Measurements from ENCODE around the gene CELF1. TPM values are rescaled to one million over a fixed set of nuclear protein-coding genes. Genes with fewer than 3 reads are reported as not detected.

Gene CELF1
- 41.9 to 48.7 TPM (median 45.3 TPM) in 5 replicates for total RNA-seq (2022; extraction: Qiagen RNA extraction)

DNA sequence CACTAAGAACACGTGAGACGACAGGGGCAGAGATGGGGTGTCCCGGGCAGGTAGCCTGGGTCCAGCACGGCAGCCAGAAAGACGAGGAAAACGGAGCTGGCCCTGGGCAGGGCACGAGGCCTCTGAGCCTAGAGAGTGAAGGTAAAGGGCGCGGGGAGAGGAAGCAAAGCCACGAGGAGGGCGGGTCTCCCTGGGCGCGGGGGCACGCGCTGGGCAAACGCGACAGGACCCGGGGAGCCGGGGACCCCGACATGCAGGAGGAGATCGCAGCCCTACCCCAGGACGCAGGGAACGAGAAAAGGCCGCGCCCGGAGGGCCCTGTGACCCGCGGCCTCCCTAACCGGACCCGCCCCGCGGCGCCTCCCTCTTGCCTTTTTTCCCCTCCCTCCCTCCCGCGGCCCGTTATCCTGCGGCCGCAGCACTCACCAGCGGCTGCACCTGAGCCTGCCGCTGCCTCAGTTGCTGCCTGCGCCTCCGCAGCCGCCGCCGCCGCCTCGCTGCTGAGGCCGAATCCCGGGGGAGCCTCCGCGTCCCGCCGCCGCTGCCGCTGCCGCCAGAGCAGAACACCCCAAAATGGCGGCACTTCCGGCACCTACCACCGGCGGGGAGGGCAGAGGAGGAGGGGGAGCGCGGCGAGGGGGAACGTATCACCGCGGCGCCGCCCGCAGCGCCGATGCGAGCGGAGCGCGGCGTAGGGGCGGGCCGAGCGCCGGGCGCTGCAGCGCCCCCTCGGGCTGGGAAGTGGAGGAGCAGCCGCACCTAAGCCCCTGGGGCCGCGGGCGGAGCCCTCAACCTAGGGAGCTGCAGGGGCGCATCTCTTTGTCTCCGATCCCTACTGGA lies at the start of gene CELF1:
Gene CELF1, minus strand, starts transcription at position 567 of the 840 bp plus-strand sequence. CDS start 53,609 bp downstream, outside the sequence.

DNA sequence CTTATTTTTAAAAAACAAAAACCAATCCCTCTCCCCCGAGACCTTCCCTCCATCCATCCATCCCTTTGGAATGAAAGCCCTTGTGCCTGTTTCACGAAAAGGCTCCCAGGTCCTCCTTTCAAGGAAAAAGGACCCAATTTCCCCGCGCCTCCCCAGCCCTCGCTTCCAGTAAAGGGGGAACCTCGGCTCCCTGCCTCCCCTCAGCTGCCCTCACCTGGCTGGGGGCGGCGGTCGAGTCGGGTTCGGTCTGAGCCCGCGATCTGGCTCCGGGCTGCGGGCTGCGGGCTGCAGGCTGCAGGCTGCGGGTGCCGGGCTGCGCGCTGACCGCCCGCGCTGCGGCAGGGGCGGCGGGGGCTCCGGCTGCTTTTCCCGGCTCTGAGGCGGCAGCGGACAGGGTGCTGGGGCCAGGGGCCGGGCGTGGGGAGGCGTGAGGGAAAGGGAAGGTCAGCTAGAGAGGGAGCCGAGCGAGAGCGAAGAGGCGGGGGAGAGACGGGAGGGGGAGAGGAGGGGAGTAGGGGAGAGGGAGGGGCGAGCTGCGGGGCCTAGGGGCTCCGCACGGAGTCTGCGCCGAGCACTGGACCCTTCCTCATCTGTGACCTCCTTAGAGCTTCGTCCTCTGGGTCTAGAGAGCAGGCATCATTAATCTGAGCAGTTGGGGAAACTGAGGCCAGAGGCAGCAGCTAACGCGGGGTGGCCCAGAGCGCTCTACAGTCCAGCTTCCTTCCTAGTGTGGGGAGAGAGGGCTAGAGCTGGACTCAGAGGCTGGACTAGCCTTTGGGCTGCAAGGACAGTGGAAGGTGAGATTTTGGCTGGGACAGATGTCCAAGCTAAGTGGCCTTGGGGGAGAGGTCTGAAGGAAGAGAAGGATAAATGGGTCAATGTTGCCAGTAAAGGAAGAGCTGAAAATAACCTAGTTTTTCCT lies 41.3 kb upstream of the CELF1 start, which contains the start of gene C1QTNF4:
Gene C1QTNF4, minus strand, starts transcription at position 478 of the 922 bp plus-strand sequence. CDS start 3,601 bp downstream, outside the sequence.

DNA sequence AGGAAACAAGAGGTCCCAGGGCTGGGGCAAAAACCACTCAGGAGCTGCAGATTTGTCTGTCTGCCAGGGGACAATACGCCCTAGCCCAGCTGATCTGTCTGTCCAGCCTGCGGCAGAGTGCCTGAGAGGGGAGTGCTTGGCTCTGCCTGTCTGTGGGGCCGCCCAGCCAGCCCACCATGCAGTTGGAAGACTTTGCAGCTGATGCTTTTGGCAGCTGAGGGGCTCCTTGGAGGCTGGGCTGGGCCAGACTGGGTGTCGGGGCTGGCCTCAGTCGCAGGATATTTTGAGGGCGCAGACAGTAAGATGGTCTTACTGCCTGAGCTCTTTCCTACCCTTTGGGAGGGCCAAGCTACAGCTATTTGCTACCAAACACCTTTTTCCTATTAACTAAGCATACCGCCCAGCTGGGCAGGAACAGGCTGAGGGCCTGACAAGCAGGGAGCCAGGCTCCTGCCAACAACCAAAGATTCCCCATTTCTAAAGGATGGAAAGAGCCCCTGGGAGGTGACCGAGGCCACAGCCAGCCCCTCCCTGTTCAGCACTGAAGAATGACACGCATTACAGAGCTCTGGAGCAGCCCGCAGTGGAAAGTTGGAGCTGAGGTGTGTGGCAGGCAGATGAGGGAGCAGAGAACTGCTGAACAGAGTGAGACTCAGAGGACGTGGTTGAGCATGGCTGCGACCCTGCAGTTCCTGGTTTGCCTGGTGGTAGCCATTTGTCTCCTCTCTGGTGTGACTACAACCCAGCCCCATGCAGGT lies 33.3 kb upstream of the CELF1 start, which contains the start of gene FAM180B:
Gene FAM180B, plus strand, starts transcription at position 581 of the 758 bp plus-strand sequence. Its CDS starts 91 bp downstream, at position 672.

GRCh38 chr11:47578524-47579494 lies 25.9 kb upstream of the CELF1 start, which contains the start of the genes KBTBD4 and NDUFS3:
KBTBD4 (minus strand) TSS chr11:47578970; CDS start chr11:47578951, 19 bp downstream.
NDUFS3 (plus strand) TSS chr11:47579074; CDS start chr11:47579092, 18 bp downstream.

DNA sequence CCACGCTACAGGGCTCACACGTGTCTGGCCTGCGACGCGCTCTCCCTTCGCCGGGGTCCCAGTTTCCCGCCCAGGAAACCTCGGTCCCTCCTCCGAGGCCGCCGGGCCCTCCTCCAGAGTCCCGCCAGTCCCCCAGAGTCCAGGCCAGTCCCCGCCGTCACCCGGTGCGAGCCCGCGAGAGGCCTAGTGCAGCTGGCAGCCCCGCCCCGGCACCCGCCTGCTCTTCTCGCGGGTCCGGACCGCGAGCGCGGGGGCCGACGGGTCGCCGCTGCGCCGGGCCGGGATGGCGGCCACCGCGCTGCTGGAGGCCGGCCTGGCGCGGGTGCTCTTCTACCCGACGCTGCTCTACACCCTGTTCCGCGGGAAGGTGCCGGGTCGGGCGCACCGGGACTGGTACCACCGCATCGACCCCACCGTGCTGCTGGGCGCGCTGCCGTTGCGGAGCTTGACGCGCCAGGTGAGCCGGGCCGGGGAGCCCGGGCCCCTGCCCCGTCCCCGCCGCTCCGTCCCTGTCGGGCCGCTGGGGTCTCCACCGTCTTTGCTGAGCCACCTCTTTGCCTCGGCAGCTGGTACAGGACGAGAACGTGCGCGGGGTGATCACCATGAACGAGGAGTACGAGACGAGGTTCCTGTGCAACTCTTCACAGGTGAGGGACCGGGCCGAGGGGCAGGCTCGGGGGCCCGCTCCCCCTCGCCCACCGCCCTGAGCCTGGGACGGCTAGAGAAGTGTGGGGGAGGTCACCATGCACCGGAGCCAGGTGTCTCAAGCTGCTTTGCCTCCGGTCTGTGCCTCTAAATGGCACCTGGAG lies 12.6 kb upstream of the CELF1 start, which contains the start of gene PTPMT1:
Gene PTPMT1, plus strand, starts transcription at position 260 of the 809 bp plus-strand sequence. Its CDS starts 24 bp downstream, at position 284.

DNA sequence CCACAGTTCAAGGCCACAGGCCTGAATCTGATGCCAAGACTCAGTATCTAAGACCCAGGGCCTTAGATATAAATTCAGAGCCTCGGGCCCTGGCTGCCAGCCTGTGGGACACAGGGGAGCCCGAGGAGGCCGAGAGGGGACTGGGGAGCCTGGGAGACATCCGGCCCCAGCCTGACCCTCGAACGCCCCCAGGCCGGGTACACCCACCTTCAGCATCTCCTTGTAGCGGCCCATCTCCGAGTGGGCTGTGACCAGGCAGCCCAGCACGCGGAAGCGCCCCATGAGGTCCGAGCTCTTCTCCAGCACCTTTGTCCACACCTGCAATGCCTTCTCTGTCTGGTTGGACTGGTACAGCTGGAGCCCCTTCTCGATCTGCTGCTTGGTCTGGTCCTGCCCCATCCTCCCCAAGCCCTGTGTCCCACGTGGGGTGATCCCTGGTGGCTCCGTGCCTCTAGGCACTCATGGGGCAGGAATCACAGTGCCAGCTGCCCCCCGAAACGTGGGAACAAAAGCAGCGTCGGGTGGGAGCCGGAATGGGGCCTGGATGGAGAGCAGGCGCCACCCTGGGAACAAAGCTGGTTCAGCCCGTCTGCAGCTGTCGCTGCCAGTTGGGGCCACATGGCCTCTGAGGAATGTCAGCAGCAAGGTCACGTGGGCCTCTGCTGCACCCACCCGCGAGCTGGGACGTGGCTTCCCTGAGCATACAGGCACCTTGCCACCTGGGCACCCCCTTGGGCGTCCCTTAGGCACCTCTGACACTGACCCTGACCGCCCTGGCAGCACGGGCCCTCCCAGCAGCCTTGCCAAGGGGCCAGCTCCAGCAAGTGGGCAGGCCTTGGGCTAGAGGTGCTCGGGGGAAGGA lies 104.1 kb downstream of the CELF1 start, which contains the start of gene RAPSN:
Gene RAPSN, minus strand, starts transcription at position 571 of the 862 bp plus-strand sequence. Its CDS starts 172 bp downstream, at position 399.

GRCh38 chr11:47426062-47426956 lies 126.6 kb downstream of the CELF1 start, which contains the start of gene PSMC3:
PSMC3 (minus strand) TSS chr11:47426439; CDS start chr11:47426279, 160 bp downstream.

Other genes starting within 250 kb of the CELF1 start
- 0.05 to 0.10 TPM (median 0.07 TPM) in 5 replicates for gene MYBPC3, start 200.4 kb downstream of the CELF1 start, total RNA-seq (2022; extraction: Qiagen RNA extraction)
- gene SPI1, start 174.6 kb downstream of the CELF1 start, total RNA-seq (2022; extraction: Qiagen RNA extraction): 0.10 TPM in 1 of 5 replicates, not detected in the others
- 49.1 to 60.5 TPM (median 54.0 TPM) in 5 replicates for gene SLC39A13, start 144.5 kb downstream of the CELF1 start, total RNA-seq (2022; extraction: Qiagen RNA extraction)
- 184 to 254 TPM (median 192 TPM) in 5 replicates for gene PSMC3, start 126.7 kb downstream of the CELF1 start, total RNA-seq (2022; extraction: Qiagen RNA extraction)
- gene RAPSN, start 104.0 kb downstream of the CELF1 start, total RNA-seq (2022; extraction: Qiagen RNA extraction): 0.03 to 0.33 TPM (median 0.12 TPM) in 5 replicates
- gene PTPMT1, start 12.5 kb upstream of the CELF1 start, total RNA-seq (2022; extraction: Qiagen RNA extraction): 57.7 to 79.7 TPM (median 75.1 TPM) in 5 replicates
- gene KBTBD4, start 25.8 kb upstream of the CELF1 start, total RNA-seq (2022; extraction: Qiagen RNA extraction): 18.0 to 19.8 TPM (median 18.7 TPM) in 5 replicates
- 98.9 to 137 TPM (median 133 TPM) in 5 replicates for gene NDUFS3, start 25.9 kb upstream of the CELF1 start, total RNA-seq (2022; extraction: Qiagen RNA extraction)
- 0.05 to 0.07 TPM in 2 of 5 replicates, not detected in the others for gene FAM180B, start 33.5 kb upstream of the CELF1 start, total RNA-seq (2022; extraction: Qiagen RNA extraction)
- 0.06 to 0.16 TPM (median 0.09 TPM) in 3 of 5 replicates, not detected in the others for gene C1QTNF4, start 41.3 kb upstream of the CELF1 start, total RNA-seq (2022; extraction: Qiagen RNA extraction)
- gene MTCH2, start 89.4 kb upstream of the CELF1 start, total RNA-seq (2022; extraction: Qiagen RNA extraction): 123 to 153 TPM (median 136 TPM) in 5 replicates
- 0.80 to 1.4 TPM (median 1.0 TPM) in 5 replicates for gene AGBL2, start 162.2 kb upstream of the CELF1 start, total RNA-seq (2022; extraction: Qiagen RNA extraction)
- 42.7 to 57.9 TPM (median 46.9 TPM) in 5 replicates for gene FNBP4, start 214.2 kb upstream of the CELF1 start, total RNA-seq (2022; extraction: Qiagen RNA extraction)

All from A549 treated with AZD2906 at 1 μM for 4 hours (cell line).